ENCODE measurements around the gene EPB42.

DNA sequence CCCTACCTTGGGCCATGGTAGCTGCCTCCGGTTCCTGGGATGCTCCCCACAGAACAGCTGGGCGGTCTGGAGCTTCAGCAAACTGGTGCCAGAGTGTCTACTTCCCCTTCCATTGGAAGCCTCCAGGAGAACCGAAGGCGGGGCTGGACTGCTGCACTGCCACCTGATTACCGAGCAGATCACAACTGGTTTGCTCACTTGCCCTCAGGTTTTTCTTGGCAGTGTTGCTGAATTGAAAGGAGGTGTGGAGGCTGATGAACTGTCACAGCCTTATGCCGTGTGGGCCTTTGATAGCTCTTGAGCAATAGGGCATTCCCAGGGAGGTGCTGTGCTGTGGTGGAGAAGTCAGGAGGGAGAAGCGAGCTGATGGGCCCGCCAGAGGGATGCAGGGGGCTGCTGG is 46.0 kb upstream of the EPB42 start, which contains the start of gene TGM5:
- TF ChIP-seq, protein P1, sequence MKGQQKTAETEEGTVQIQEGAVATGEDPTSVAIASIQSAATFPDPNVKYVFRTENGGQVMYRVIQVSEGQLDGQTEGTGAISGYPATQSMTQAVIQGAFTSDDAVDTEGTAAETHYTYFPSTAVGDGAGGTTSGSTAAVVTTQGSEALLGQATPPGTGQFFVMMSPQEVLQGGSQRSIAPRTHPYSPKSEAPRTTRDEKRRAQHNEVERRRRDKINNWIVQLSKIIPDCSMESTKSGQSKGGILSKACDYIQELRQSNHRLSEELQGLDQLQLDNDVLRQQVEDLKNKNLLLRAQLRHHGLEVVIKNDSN (CRISPR knock-in tag; IDR thresholded peaks at IDR 0.05) = no peak
- TF ChIP-seq ETV6 (CRISPR knock-in tag; IDR thresholded peaks at IDR 0.05) = no peak
